HCT116 (cell line): Measurements from ENCODE around the gene PRAF2. TPM values are rescaled to one million over a fixed set of nuclear protein-coding genes. Genes with fewer than 3 reads are reported as not detected.

Experiments
- ATAC-seq: fragments of 200-7000 bp; cut with Tn5 transposase; 2 replicates; pipeline ENCODE4 v1.9.1; 2020; ENCODE audit warnings: mild to moderate bottlenecking, moderate library complexity
- BruUV-seq: library from RNA; stranded (reverse); fragments of 400-500 nt; replicated peaks from 2 replicates; lab custom pipeline; 2021; lab: Mats Ljungman, UMichigan
- CTCF ChIA-PET: fragments of 300-600 bp; sonication (Branson Sonifier 250); formaldehyde crosslinking; loops from one replicate; lab custom pipeline; 2021; ENCODE audit warnings: antibody characterized with exemption; lab: Charles Lee
- POLR2A ChIA-PET: fragments of 300-600, 350-600 bp; sonication (Branson Sonifier 250); formaldehyde crosslinking; loops from one replicate; lab custom pipeline; 2021; ENCODE audit warnings: antibody characterized with exemption; lab: Charles Lee
- RAD21 ChIA-PET, 2 experiments: fragments of 300-600 bp; sonication (Branson Sonifier 250); formaldehyde crosslinking; loops; one replicate each; lab custom pipeline; 2023; ENCODE audit warnings: low total read pairs in 2 of 2; ENCODE audit not compliant: uncharacterized antibody in 2 of 2, unreplicated experiment in 2 of 2, low non-redundant PET in 1 of 2; lab: Charles Lee
- DNase-seq: peaks from one replicate; pipeline ENCODE4 v3.0.0-alpha.2; 2010; ENCODE audit warnings: low read depth, low spot score
- H2AFZ ChIP-seq: fragments of 200-600 bp; shearing (Covaris generic), sonication (generic); 2 replicates; pipeline ENCODE4 v1.6.1; 2017; ENCODE audit warnings: low read depth, mixed run types, mixed read lengths, antibody characterized with exemption, low read length; ENCODE audit not compliant: poor library complexity, severe bottlenecking
- H3K27ac ChIP-seq: 2 replicates; pipeline ENCODE4 v1.5.1; 2012; ENCODE audit warnings: low read depth, low read length
- H3K27me3 ChIP-seq: fragments of 200-600 bp; sonication (generic); 2 replicates; pipeline ENCODE4 v1.6.1; 2016; ENCODE audit warnings: mixed run types, low read length, mixed read lengths; ENCODE audit not compliant: insufficient read depth
- H3K36me3 ChIP-seq, 2 experiments: fragments of 200-500 bp in 1 of 2; fragments of 200-600 bp in 1 of 2; sonication (Bioruptor generic) in 1 of 2; sonication (generic) in 1 of 2; 2 replicates each; pipeline versions ENCODE4 v1.5.1 to v1.6.1; 2014 to 2016; ENCODE audit warnings: low read length in 2 of 2, inconsistent platforms in 1 of 2, mixed read lengths in 1 of 2, mixed run types in 1 of 2; ENCODE audit not compliant: insufficient read depth in 2 of 2, control insufficient read depth in 1 of 2
- H3K4me1 ChIP-seq, 2 experiments: fragments of 200-600 bp in 1 of 2; sonication (generic) in 1 of 2; 2 replicates each; pipeline versions ENCODE4 v1.5.1 to v1.6.1; 2012 to 2017; ENCODE audit warnings: low read length in 2 of 2, inconsistent platforms in 1 of 2, mild to moderate bottlenecking in 1 of 2, mixed read lengths in 1 of 2, mixed run types in 1 of 2, moderate library complexity in 1 of 2; ENCODE audit not compliant: insufficient read depth in 2 of 2, control insufficient read depth in 1 of 2
- H3K4me2 ChIP-seq: fragments of 200-600 bp; sonication (generic); 2 replicates; pipeline ENCODE4 v1.6.1; 2017; ENCODE audit warnings: mixed run types, low read length, mixed read lengths
- H3K4me3 ChIP-seq, 2 experiments: fragments of 200-600 bp in 1 of 2; sonication (generic) in 1 of 2; replicated peaks in 1 of 2; 2 replicates each; pipeline ENCODE4 v1.5.1; 2011 to 2016; ENCODE audit warnings: low read length in 2 of 2, control low read depth in 1 of 2, low read depth in 1 of 2, mild to moderate bottlenecking in 1 of 2, mixed read lengths in 1 of 2, mixed run types in 1 of 2
- H3K79me2 ChIP-seq: fragments of 200-600 bp; sonication (generic); 2 replicates; pipeline ENCODE4 v1.6.1; 2017; ENCODE audit warnings: mild to moderate bottlenecking, mixed run types, low read length, moderate library complexity, mixed read lengths; ENCODE audit not compliant: insufficient read depth
- H3K9ac ChIP-seq: fragments of 200-600 bp; sonication (generic); 2 replicates; pipeline ENCODE4 v1.6.1; 2016; ENCODE audit warnings: low read length, mixed read lengths
- H3K9me2 ChIP-seq: fragments of 200-600 bp; sonication (generic), shearing (Covaris generic); 2 replicates; pipeline ENCODE4 v1.6.1; 2017; ENCODE audit warnings: mixed run types, mild to moderate bottlenecking, moderate library complexity; ENCODE audit not compliant: insufficient read depth
- H3K9me3 ChIP-seq, 2 experiments: fragments of 200-500 bp in 1 of 2; fragments of 200-600 bp in 1 of 2; sonication (Bioruptor generic) in 1 of 2; sonication (generic) in 1 of 2; 2 replicates each; pipeline ENCODE4 v1.6.1; 2014 to 2017; ENCODE audit warnings: low read length in 2 of 2, mixed read lengths in 2 of 2, inconsistent platforms in 1 of 2, low read depth in 1 of 2, mild to moderate bottlenecking in 1 of 2, mixed run types in 1 of 2, moderate library complexity in 1 of 2; ENCODE audit not compliant: control insufficient read depth in 1 of 2, insufficient read depth in 1 of 2
- H4K20me1 ChIP-seq: fragments of 200-600 bp; sonication (generic), shearing (Covaris generic); 2 replicates; pipeline ENCODE4 v1.6.1; 2017; ENCODE audit warnings: mixed run types, mild to moderate bottlenecking, moderate library complexity; ENCODE audit not compliant: insufficient read depth
- CEBPB ChIP-seq: IDR thresholded peaks from 2 replicates; pipeline ENCODE4 v1.6.1; 2012; ENCODE audit warnings: low read depth
- EZH2phosphoT487 ChIP-seq: fragments of 200-600 bp; IDR thresholded peaks from 2 replicates; pipeline ENCODE4 v1.6.1; 2018; ENCODE audit warnings: antibody characterized with exemption, borderline replicate concordance
- POLR2AphosphoS5 ChIP-seq: IDR thresholded peaks from 2 replicates; pipeline ENCODE4 v1.6.1; 2011; ENCODE audit warnings: mild to moderate bottlenecking, low read depth, low read length, moderate library complexity
- SP1 ChIP-seq: IDR thresholded peaks from 2 replicates; pipeline ENCODE4 v1.6.1; 2012; ENCODE audit warnings: low read depth
- YY1 ChIP-seq: IDR thresholded peaks from 2 replicates; pipeline ENCODE4 v1.6.1; 2011; ENCODE audit warnings: low read length, low read depth, moderate library complexity, mild to moderate bottlenecking; ENCODE audit not compliant: insufficient replicate concordance; ENCODE audit errors: extremely low read depth
- ZFX ChIP-seq: fragments of 450-650 bp; IDR thresholded peaks from 2 replicates; pipeline ENCODE4 v1.6.1; 2017
- intact Hi-C: fragments of 100-400 bp; cut with micrococcal nuclease; formaldehyde crosslinking; loops from 2 replicates; pipeline ENCODE4 v1.10.0; 2022
- total RNA-seq: library from RNA; stranded (reverse); gene quantifications from one replicate; pipeline ENCODE4 v1.2.1, GENCODE V29; 2021; ENCODE audit not compliant: unreplicated experiment
- TF ChIP-seq, protein P1 (sequence below), 3 experiments: fragments of 200-600 bp in 1 of 3; sonication (generic) in 1 of 3; IDR thresholded peaks in 2 of 3; conservative IDR thresholded peaks in 1 of 3; 2 replicates each; pipeline ENCODE4 v1.5.1; 2012 to 2017; ENCODE audit warnings: low read depth in 2 of 3, low read length in 2 of 3, antibody characterized with exemption in 1 of 3, borderline replicate concordance in 1 of 3, control low read depth in 1 of 3, mild to moderate bottlenecking in 1 of 3, mixed read lengths in 1 of 3, mixed run types in 1 of 3, moderate library complexity in 1 of 3; ENCODE audit not compliant: insufficient read depth in 1 of 3
- TF ChIP-seq, protein P2 (sequence below): IDR thresholded peaks from 2 replicates; pipeline ENCODE4 v1.6.1; 2011; ENCODE audit warnings: mild to moderate bottlenecking, low read length, moderate library complexity; ENCODE audit not compliant: insufficient replicate concordance; ENCODE audit errors: extremely low read depth

Gene PRAF2
- total RNA-seq, 1 experiment from 2014 or later = 18.8 TPM

DNA sequence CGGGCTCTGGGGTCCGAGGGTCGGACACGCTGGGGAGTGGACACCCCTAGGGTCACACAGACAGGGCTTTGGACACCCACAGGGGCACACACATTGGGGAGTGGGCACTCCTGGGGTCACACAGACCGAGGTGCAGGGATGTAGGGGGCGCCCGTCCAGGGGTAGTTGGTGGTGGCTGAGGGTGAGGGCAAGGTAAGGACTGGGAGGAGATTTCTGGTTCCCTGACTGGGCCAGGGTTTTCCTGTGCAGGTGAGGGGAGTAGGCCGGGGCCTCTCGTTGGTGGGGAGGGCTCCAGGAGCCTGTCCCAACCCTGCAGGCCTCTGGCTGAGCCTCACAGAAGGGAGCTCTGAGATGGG is 27.8 kb upstream of the PRAF2 start:
- intact Hi-C loops = no loop called here
- H3K4me3 ChIP-seq = peak overlapping the region; percentile 57 to 77
- peak overlapping the region; percentile 90 for H3K4me2 ChIP-seq
- DNase-seq (no peak), ATAC-seq (peak; percentile 17)
- H3K79me2 ChIP-seq = no peaks in the 10 kb centered on the region
- peak overlapping the region; percentile 64 for H3K27ac ChIP-seq
- no peaks in the 10 kb centered on the region for H3K27me3 ChIP-seq
- H3K9ac ChIP-seq = peak overlapping the region; percentile 72
- POLR2A ChIA-PET = interaction anchor here (0.6 kb wide), 1 partner anchor 13 kb away, joined by 4 read pairs; no protein-coding TSS in a partner anchor
- no TSS peak for BruUV-seq
- RAD21 ChIA-PET = no interaction called here
- H2AFZ ChIP-seq = no peak overlapping the region
- TF ChIP-seq EZH2phosphoT487 (no peak), SP1 (no peak), ZFX (peak; percentile 12; the same call in 1 of the 2 replicates)
- TF ChIP-seq, protein P1, sequence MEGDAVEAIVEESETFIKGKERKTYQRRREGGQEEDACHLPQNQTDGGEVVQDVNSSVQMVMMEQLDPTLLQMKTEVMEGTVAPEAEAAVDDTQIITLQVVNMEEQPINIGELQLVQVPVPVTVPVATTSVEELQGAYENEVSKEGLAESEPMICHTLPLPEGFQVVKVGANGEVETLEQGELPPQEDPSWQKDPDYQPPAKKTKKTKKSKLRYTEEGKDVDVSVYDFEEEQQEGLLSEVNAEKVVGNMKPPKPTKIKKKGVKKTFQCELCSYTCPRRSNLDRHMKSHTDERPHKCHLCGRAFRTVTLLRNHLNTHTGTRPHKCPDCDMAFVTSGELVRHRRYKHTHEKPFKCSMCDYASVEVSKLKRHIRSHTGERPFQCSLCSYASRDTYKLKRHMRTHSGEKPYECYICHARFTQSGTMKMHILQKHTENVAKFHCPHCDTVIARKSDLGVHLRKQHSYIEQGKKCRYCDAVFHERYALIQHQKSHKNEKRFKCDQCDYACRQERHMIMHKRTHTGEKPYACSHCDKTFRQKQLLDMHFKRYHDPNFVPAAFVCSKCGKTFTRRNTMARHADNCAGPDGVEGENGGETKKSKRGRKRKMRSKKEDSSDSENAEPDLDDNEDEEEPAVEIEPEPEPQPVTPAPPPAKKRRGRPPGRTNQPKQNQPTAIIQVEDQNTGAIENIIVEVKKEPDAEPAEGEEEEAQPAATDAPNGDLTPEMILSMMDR (IDR thresholded peaks at IDR 0.05 in 2 of 3, conservative IDR thresholded peaks at IDR 0.05 in 1 of 3; ENCODE audit: borderline replicate concordance in 1 of 3, insufficient read depth in 1 of 3, low read depth in 2 of 3, low read length in 2 of 3) = peak in 1 of 3 experiments; percentile 15; a peak in 1 of 6 replicates
- CTCF ChIA-PET = no interaction called here
- no peaks in the 10 kb centered on the region for H3K9me2 ChIP-seq
- no peaks in the 10 kb centered on the region for H3K36me3 ChIP-seq
- no peaks in the 10 kb centered on the region for H4K20me1 ChIP-seq
- H3K4me1 ChIP-seq = peaks cover 0 to 7% of the 10 kb centered on the region in 2 experiments; a peak in 1 of 4 replicates
- no peaks in the 10 kb centered on the region for H3K9me3 ChIP-seq

DNA sequence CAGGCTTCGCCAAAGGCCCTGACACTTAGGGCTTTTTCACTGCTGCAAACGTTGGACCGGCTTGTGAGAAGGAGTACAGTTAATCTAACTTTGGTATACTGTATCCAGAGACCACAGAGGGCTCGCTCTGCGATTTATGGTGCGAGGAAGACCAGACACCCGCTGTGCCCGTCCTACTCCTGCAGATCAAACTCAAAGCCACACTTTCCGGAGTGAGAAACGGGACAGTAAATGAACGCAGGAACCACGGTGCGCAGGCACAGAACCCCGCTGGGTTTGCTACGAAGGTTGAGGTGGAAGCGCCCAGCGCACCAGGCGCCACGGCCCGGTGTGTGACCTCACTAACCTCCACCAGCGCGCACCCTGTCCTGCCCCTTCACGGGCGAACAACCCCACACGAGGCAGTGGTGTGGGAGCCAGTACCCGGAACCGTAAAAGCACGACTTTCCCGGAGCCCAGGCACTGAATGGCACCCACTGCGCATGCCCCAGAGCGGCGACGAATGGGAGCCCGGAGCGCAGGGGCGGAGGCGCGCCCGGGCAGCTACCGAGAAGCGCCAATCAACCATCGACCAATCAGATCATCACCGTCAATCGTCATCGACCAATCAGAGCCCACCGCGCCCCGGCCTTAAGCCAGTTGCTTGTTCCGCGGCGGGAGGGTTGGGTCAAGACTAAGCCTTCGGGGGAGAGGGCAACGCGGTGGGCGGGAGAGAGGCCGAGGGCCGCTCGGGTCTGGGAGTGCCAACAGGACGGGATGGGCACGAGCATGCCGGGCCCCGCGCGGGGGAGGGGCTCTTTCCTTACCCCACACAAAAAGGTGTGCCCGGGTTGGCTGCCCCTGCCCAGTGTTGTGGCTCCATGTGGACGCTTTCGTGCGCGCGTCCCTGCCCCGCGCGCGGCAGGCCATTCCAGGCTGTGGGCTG is 27.2 kb upstream of the PRAF2 start:
- Histone ChIP-seq H3K4me1 (peaks cover 0 to 7% of the 10 kb centered on the region in 2 experiments; a peak in 1 of 4 replicates), H4K20me1 (no peaks in the 10 kb centered on the region), H3K79me2 (no peaks in the 10 kb centered on the region), H3K36me3 (no peaks in the 10 kb centered on the region), H3K9ac (peak overlapping the region; percentile 72), H3K9me3 (no peaks in the 10 kb centered on the region), H3K27me3 (no peaks in the 10 kb centered on the region), H2AFZ (no peak overlapping the region), H3K4me2 (peak overlapping the region; percentile 90), H3K27ac (peak overlapping the region; percentile 81), H3K9me2 (no peaks in the 10 kb centered on the region), H3K4me3 (peak overlapping the region; percentile 57 to 77)
- TF ChIP-seq POLR2AphosphoS5 (peak; percentile 72), YY1 (peak; percentile 19), CEBPB (no peak), ZFX (peak; percentile 24; the same call in 1 of the 2 replicates)
- TF ChIP-seq, protein P2, sequence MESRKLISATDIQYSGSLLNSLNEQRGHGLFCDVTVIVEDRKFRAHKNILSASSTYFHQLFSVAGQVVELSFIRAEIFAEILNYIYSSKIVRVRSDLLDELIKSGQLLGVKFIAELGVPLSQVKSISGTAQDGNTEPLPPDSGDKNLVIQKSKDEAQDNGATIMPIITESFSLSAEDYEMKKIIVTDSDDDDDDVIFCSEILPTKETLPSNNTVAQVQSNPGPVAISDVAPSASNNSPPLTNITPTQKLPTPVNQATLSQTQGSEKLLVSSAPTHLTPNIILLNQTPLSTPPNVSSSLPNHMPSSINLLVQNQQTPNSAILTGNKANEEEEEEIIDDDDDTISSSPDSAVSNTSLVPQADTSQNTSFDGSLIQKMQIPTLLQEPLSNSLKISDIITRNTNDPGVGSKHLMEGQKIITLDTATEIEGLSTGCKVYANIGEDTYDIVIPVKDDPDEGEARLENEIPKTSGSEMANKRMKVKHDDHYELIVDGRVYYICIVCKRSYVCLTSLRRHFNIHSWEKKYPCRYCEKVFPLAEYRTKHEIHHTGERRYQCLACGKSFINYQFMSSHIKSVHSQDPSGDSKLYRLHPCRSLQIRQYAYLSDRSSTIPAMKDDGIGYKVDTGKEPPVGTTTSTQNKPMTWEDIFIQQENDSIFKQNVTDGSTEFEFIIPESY = no peak
- POLR2A ChIA-PET = interaction anchor here (0.6 kb wide), 1 partner anchor 13 kb away, joined by 4 read pairs; no protein-coding TSS in a partner anchor
- intact Hi-C loops = no loop called here
- TSS peak; percentile 85 for BruUV-seq
- ATAC-seq (peak; percentile 94), DNase-seq (peak; percentile 85)
- RAD21 ChIA-PET = no interaction called here
- CTCF ChIA-PET = interaction anchor here (1.3 kb wide), 1 partner anchor 92 kb away, joined by 3 read pairs; no protein-coding TSS in a partner anchor
